Epithelial cell of esophagus (primary cell): Measurements from ENCODE around the gene PHF21B.

Experiments used
- DNase-seq: peaks from one replicate; pipeline ENCODE4 v3.0.0; 2010; ENCODE audit warnings: low read depth
- H3K4me3 ChIP-seq: 2 replicates; pipeline ENCODE4 v1.5.1; 2011; ENCODE audit warnings: mild to moderate bottlenecking, low read length, control low read depth
- CTCF ChIP-seq: IDR thresholded peaks from 2 replicates; pipeline ENCODE4 v1.5.1; 2011; ENCODE audit warnings: low read depth, mild to moderate bottlenecking, low read length, control low read depth, inconsistent platforms; ENCODE audit not compliant: insufficient read depth; ENCODE audit errors: missing control alignments

Gene PHF21B

GRCh38 chr22:44947049-44947448 is 62.8 kb downstream of the PHF21B start:
- TF ChIP-seq CTCF: no peak
- no peak for DNase-seq
- no peak overlapping the region for H3K4me3 ChIP-seq

GRCh38 chr22:44944883-44945601 is 64.8 kb downstream of the PHF21B start:
- no peak overlapping the region for H3K4me3 ChIP-seq
- no peak for DNase-seq
- no peak for TF ChIP-seq CTCF

GRCh38 chr22:44943701-44944324 is 66.0 kb downstream of the PHF21B start:
- no peak for TF ChIP-seq CTCF
- no peak for DNase-seq
- H3K4me3 ChIP-seq: no peak overlapping the region

GRCh38 chr22:44942979-44943700 is 66.7 kb downstream of the PHF21B start:
- TF ChIP-seq CTCF: no peak
- DNase-seq: no peak
- no peak overlapping the region for H3K4me3 ChIP-seq

GRCh38 chr22:44942056-44942455 is 67.7 kb downstream of the PHF21B start:
- TF ChIP-seq CTCF: no peak
- DNase-seq: no peak
- H3K4me3 ChIP-seq: no peak overlapping the region

GRCh38 chr22:44941207-44941606 is 68.6 kb downstream of the PHF21B start:
- no peak overlapping the region for H3K4me3 ChIP-seq
- no peak for TF ChIP-seq CTCF
- no peak for DNase-seq
